PC-9 (cell line): ENCODE data around the gene PRAC2. TPM values are rescaled to one million over a fixed set of nuclear protein-coding genes. Genes with fewer than 3 reads are reported as not detected.
A peak's percentile ranks its signal among the peaks of the same experiment; 100 is the strongest.

Experiments
- BruUV-seq: library from RNA; stranded (reverse); fragments of 400-500 nt; replicated peaks from 2 replicates; lab custom pipeline; 2021; lab: Mats Ljungman, UMichigan
- CTCF ChIA-PET: fragments of 300-600 bp; sonication (Branson Sonifier 250); formaldehyde crosslinking; loops from one replicate; lab custom pipeline; 2022; ENCODE audit warnings: antibody characterized with exemption; lab: Charles Lee
- POLR2A ChIA-PET: fragments of 300-600 bp; sonication (Branson Sonifier 250); formaldehyde crosslinking; loops from one replicate; lab custom pipeline; 2022; ENCODE audit warnings: antibody characterized with exemption; ENCODE audit not compliant: unreplicated experiment; lab: Charles Lee
- DNase-seq, 2 experiments: peaks; one replicate each; pipeline versions ENCODE4 v3.0.0 to v3.0.0-alpha.2; 2015 to 2022; ENCODE audit warnings: mixed read lengths in 1 of 2
- H2AFZ ChIP-seq: fragments of 200-600 bp; sonication (generic); 2 replicates; pipeline ENCODE4 v1.8.1; 2017; ENCODE audit warnings: antibody characterized with exemption
- H3F3A ChIP-seq: fragments of 200-600 bp; sonication (generic); 2 replicates; pipeline ENCODE4 v1.8.1; 2017; ENCODE audit warnings: antibody characterized with exemption, mild to moderate bottlenecking, low read depth; ENCODE audit not compliant: insufficient read depth
- H3K27ac ChIP-seq: fragments of 200-600 bp; sonication (generic); 2 replicates; pipeline ENCODE4 v1.6.1; 2016; ENCODE audit warnings: mixed run types
- H3K27me3 ChIP-seq: fragments of 200-600 bp; sonication (generic); 2 replicates; pipeline ENCODE4 v1.6.1; 2016; ENCODE audit warnings: low read depth, mixed run types; ENCODE audit not compliant: insufficient read depth
- H3K36me3 ChIP-seq: fragments of 200-600 bp; sonication (generic); 2 replicates; pipeline ENCODE4 v1.6.1; 2016; ENCODE audit warnings: low read depth, mixed run types
- H3K4me1 ChIP-seq: fragments of 200-600 bp; sonication (generic); replicated peaks from 2 replicates; pipeline ENCODE4 v1.6.1; 2016; ENCODE audit warnings: mixed run types; ENCODE audit not compliant: insufficient read depth
- H3K4me2 ChIP-seq: fragments of 200-600 bp; sonication (generic); 2 replicates; pipeline ENCODE4 v1.6.1; 2017; ENCODE audit warnings: mixed run types
- H3K4me3 ChIP-seq: fragments of 200-600 bp; sonication (generic); 2 replicates; pipeline ENCODE4 v1.6.1; 2016; ENCODE audit warnings: mixed run types
- H3K79me2 ChIP-seq: fragments of 200-600 bp; sonication (generic); 2 replicates; pipeline ENCODE4 v1.6.1; 2017; ENCODE audit warnings: low read depth, mixed run types
- H3K9me2 ChIP-seq: fragments of 200-600 bp; sonication (generic); 2 replicates; pipeline ENCODE4 v1.8.1; 2017; ENCODE audit warnings: mild to moderate bottlenecking; ENCODE audit not compliant: insufficient read depth
- H3K9me3 ChIP-seq: fragments of 200-600 bp; sonication (generic); 2 replicates; pipeline ENCODE4 v1.8.1; 2016; ENCODE audit warnings: low read depth; ENCODE audit not compliant: insufficient read depth
- H4K20me1 ChIP-seq: fragments of 200-600 bp; sonication (generic); 2 replicates; pipeline ENCODE4 v1.8.1; 2017; ENCODE audit not compliant: insufficient read depth
- EZH2 ChIP-seq: fragments of 200-600 bp; sonication (generic); IDR thresholded peaks from 2 replicates; pipeline ENCODE4 v1.8.0; 2017; ENCODE audit warnings: antibody characterized with exemption, low read depth
- intact Hi-C: fragments of 100-400 bp; cut with micrococcal nuclease; formaldehyde crosslinking; loops from one replicate; pipeline ENCODE4 v1.10.0; 2022; ENCODE audit not compliant: unreplicated experiment
- total RNA-seq: library from RNA; stranded (reverse); gene quantifications from 2 replicates; pipeline ENCODE4 v1.2.3, GENCODE V29; 2021
- TF ChIP-seq, protein P1 (sequence below): fragments of 200-600 bp; sonication (generic); conservative IDR thresholded peaks from 2 replicates; pipeline ENCODE4 v1.6.1; 2017; ENCODE audit warnings: mixed run types, antibody characterized with exemption, mild to moderate bottlenecking, moderate library complexity

The PRAC2 gene
- total RNA-seq, 1 experiment from 2014 or later = not detected

DNA sequence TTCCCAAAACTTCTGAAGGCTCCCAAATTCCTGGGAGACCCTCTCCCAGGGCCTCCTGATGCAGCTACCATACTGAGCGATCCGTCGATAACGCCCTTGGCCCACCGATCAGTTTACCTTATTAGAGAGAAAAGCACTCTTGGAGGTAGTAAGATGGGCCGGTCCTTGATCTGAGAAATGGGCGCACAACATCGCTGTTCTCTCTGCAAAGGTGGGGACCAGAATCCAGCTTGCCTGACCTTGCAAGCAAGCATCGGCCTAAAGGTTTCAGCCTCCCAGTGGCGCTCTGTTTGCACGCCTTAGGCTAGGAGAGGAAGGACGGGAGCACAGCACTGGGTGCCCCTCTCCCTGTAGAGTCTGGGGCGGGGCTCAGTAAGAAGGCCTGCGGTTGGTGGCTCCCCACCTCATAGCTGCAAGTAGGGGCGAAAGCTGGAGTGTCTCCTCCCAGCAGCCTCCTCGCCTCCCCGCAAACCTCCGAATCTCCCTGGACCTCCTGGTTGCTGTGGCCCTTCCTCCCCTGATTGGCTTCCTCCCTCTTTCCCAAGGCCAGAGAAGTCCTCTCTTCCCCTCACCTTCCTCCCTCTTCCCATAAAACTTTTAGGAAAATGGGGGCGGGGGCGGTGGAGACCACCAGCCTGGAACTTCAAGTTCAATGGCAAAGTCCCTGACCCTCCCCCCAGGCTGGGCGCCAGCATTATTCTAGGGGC is 631 bp upstream of the PRAC2 start, which contains the start of gene PRAC1:
TSS of gene PRAC1 (minus strand) at position 318 of the 707 bp plus-strand sequence. CDS start at position 192, 126 bp downstream.
- Histone ChIP-seq H3K9me2 (no peaks in the 10 kb centered on the region), H2AFZ (no peak within 1 kb of the TSS), H3K79me2 (no peaks in the 10 kb centered on the region), H3K36me3 (no peaks in the 10 kb centered on the region), H3K9me3 (no peaks in the 10 kb centered on the region), H4K20me1 (no peaks in the 10 kb centered on the region), H3K27ac (no peak within 1 kb of the TSS), H3K4me3 (no peak within 1 kb of the TSS), H3K27me3 (peaks cover 55% of the 10 kb centered on the region), H3K4me2 (no peak within 1 kb of the TSS), H3K4me1 (no peaks in the 10 kb centered on the region), H3F3A (no peaks in the 10 kb centered on the region)
- ChIA-PET POLR2A (no interaction called here), CTCF (no interaction called here)
- DNase-seq = no peak
- TF ChIP-seq, protein P1, sequence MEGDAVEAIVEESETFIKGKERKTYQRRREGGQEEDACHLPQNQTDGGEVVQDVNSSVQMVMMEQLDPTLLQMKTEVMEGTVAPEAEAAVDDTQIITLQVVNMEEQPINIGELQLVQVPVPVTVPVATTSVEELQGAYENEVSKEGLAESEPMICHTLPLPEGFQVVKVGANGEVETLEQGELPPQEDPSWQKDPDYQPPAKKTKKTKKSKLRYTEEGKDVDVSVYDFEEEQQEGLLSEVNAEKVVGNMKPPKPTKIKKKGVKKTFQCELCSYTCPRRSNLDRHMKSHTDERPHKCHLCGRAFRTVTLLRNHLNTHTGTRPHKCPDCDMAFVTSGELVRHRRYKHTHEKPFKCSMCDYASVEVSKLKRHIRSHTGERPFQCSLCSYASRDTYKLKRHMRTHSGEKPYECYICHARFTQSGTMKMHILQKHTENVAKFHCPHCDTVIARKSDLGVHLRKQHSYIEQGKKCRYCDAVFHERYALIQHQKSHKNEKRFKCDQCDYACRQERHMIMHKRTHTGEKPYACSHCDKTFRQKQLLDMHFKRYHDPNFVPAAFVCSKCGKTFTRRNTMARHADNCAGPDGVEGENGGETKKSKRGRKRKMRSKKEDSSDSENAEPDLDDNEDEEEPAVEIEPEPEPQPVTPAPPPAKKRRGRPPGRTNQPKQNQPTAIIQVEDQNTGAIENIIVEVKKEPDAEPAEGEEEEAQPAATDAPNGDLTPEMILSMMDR = no peak
- no peak for TF ChIP-seq EZH2
- BruUV-seq = no TSS peak
- intact Hi-C loops = no loop called here

DNA sequence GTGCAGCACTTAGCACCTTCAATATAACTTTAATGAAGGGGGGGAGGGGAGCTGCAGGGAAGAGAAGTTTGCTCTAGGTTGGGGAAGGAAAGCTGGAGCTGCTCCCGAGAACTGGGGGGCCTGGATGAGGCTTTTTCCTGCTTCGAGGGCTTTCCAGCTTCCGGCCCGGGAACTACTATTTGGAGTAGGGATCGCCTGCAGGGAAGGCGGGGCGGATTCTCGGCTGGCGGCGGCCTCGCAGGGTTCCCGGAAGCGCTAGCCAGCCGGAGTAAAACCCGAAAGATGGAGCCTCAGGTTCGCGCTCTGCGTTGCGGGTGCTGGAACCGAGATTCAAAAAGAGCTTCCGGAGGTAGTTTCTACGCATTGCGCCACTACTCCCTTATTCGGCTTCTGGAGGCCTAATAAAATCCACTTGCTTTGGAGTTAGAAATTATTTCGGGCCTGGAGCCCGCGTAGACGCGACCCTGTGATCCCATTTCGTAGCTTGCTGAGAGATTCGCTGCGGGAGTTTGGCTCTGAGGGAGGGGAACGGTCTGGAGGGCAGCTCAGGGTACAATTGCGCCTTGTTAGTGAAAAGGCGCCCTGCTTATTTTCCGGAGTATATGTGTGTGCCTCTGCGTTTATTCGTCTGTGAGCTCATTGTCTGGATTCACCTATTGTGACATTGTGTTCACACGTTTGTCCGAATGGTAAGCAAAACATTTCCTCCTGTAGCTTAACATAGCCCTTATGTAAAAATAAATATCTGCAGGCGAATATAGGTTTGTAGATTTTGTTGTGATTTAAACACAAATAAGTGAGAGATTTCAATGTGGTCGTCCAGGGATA is 652 bp downstream of the PRAC2 start:
- H3K9me2 ChIP-seq = no peaks in the 10 kb centered on the region
- no peak for DNase-seq
- ChIA-PET POLR2A (no interaction called here), CTCF (interaction anchor here (0.6 to 2.5 kb wide), 7 partner anchors 45 to 673 kb away, joined by 3 to 17 read pairs (median 4); no protein-coding TSS in a partner anchor)
- H3K79me2 ChIP-seq = no peaks in the 10 kb centered on the region
- H3K4me3 ChIP-seq = no peak overlapping the region
- peaks cover 64% of the 10 kb centered on the region for H3K27me3 ChIP-seq
- no peak for TF ChIP-seq EZH2
- H2AFZ ChIP-seq = no peak overlapping the region
- no peaks in the 10 kb centered on the region for H4K20me1 ChIP-seq
- H3F3A ChIP-seq = no peaks in the 10 kb centered on the region
- H3K9me3 ChIP-seq = no peaks in the 10 kb centered on the region
- H3K36me3 ChIP-seq = no peaks in the 10 kb centered on the region
- H3K4me2 ChIP-seq = no peak overlapping the region
- H3K4me1 ChIP-seq = no peaks in the 10 kb centered on the region
- H3K27ac ChIP-seq = no peak overlapping the region
- intact Hi-C loops = loop anchor here (1.0 kb wide), 3 partner anchors 68 to 309 kb away; no protein-coding TSS in a partner anchor
- BruUV-seq = no TSS peak

DNA sequence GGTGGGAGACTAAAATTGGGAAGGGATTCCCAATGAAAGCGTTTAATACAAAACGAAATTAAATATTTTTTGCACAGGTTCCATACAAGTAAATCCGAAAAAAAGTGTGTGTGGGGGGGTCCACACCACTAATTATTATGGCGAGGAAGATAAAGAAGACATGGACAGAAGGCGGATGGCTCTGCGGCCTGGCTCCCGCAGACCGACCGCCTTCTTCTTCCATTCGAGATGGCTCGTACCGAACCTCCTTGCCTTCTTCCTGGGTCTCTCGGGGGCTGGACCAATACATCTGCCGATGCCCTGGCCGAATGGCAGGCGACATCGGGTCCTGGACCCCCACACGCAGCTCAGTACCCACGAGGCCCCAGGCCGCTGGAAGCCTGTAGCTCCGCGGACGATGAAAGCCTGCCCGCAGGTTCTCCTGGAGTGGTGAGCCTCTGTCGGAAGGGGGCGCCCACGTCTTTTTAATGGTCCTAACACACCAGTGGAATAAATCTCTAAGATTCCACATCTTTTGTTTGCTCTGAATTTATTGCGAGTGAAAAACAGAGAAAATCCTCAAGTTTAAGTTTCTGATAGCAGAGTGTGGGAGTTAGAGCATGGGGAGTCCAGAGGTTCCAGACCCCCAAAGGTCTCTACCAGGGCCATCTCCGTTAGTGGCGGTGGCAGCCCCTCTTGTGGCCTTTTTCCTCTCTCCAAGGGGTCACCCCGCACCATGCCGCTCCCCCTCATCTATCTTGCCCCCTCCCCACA is 1.4 kb downstream of the PRAC2 start:
- POLR2A ChIA-PET = no interaction called here
- H3K79me2 ChIP-seq = no peaks in the 10 kb centered on the region
- peak overlapping the region; percentile 7; the same call in 1 of the 2 replicates for H3K4me2 ChIP-seq
- H4K20me1 ChIP-seq = no peaks in the 10 kb centered on the region
- peak; percentile 50 to 63 for DNase-seq
- no peaks in the 10 kb centered on the region for H3K36me3 ChIP-seq
- no peak overlapping the region for H2AFZ ChIP-seq
- no peak overlapping the region for H3K4me3 ChIP-seq
- CTCF ChIA-PET = interaction anchor here (0.6 to 2.5 kb wide), 8 partner anchors 45 to 1384 kb away, joined by 3 to 17 read pairs (median 4); no protein-coding TSS in a partner anchor
- BruUV-seq = no TSS peak
- no peak overlapping the region for H3K27ac ChIP-seq
- TF ChIP-seq EZH2 = no peak
- TF ChIP-seq, protein P1 = peak; percentile 89
- H3K9me2 ChIP-seq = no peaks in the 10 kb centered on the region
- no peaks in the 10 kb centered on the region for H3K9me3 ChIP-seq
- no peaks in the 10 kb centered on the region for H3F3A ChIP-seq
- intact Hi-C loops = loop anchor here (1.0 kb wide), 3 partner anchors 67 to 308 kb away; no protein-coding TSS in a partner anchor
- H3K27me3 ChIP-seq = peaks cover 72% of the 10 kb centered on the region
- no peaks in the 10 kb centered on the region for H3K4me1 ChIP-seq
